ENCODE results near the gene WASF3.

DNA sequence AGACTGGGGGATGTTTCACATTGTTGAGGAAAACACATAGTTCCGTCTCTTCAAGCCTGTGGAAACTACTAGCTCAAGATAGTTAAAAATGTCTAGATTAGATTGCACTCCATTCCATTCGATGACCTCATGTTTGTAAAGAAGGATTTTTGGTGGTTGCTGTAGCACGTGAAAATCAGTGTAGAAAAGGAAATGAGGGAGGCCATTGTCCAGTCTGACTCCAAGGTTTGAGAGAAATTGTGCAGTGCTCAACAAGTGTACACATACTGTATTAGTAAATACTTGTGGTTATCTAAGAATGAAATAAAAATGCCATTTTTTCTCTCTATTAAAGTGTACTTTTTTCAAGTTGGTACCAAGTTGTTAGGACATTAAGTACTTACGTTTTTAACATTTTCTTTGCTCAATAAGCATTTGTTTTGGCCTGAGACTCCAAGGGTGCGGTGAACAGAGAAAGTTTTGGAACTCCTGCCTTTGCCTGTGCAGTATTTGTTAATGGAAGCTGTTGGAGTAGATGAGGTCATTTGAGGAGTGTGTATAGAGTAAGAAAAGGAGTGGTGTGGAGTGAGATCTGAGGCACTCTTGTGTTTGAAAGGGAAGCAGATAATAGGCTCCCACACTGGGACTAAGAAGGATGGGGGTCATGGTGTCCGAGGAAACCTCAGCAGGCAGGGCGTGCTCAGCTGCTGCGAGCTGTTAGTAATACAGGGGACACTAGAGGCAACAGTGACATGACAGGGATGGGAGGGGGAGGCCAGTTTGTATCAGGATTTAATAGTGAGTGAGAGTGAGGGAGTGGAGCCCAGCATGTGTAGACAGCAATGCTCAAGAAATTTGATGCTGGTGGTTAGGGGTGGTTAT, 4.4 kb downstream of the WASF3 start:
- TF ChIP-seq, protein P1, sequence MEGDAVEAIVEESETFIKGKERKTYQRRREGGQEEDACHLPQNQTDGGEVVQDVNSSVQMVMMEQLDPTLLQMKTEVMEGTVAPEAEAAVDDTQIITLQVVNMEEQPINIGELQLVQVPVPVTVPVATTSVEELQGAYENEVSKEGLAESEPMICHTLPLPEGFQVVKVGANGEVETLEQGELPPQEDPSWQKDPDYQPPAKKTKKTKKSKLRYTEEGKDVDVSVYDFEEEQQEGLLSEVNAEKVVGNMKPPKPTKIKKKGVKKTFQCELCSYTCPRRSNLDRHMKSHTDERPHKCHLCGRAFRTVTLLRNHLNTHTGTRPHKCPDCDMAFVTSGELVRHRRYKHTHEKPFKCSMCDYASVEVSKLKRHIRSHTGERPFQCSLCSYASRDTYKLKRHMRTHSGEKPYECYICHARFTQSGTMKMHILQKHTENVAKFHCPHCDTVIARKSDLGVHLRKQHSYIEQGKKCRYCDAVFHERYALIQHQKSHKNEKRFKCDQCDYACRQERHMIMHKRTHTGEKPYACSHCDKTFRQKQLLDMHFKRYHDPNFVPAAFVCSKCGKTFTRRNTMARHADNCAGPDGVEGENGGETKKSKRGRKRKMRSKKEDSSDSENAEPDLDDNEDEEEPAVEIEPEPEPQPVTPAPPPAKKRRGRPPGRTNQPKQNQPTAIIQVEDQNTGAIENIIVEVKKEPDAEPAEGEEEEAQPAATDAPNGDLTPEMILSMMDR (conservative IDR thresholded peaks at IDR 0.05; ENCODE audit: low read depth, low read length), result no peak
- no peak for TF ChIP-seq EZH2 (IDR thresholded peaks at IDR 0.05; ENCODE audit: borderline replicate concordance, low read depth, low read length, poor library complexity, severe bottlenecking)

All from A673 (cell line).